IPS-18c (cell line): Measurements from ENCODE around the gene NRG2.

Experiments
- H3K4me3 ChIP-seq: 2 replicates; pipeline ENCODE4 v1.7.0; 2013; ENCODE audit warnings: low read depth, mild to moderate bottlenecking, low read length, moderate library complexity; ENCODE audit not compliant: insufficient read depth
- H3K9me3 ChIP-seq: one replicate; pipeline ENCODE4 v1.6.1; 2013; ENCODE audit warnings: mild to moderate bottlenecking, low read length, moderate library complexity; ENCODE audit not compliant: control insufficient read depth, insufficient read depth

Gene NRG2

GRCh38 chr5:140042643-140043507 is at the start of gene NRG2:
NRG2 (minus strand) TSS chr5:140043299.
- Histone ChIP-seq H3K4me3 (peak within 1 kb of the TSS; percentile 64), H3K9me3 (peaks cover 3% of the 10 kb centered on the region)

GRCh38 chr5:140090251-140090650 is 47.2 kb upstream of the NRG2 start:
- Histone ChIP-seq H3K9me3 (no peaks in the 10 kb centered on the region), H3K4me3 (no peak overlapping the region)

GRCh38 chr5:140084541-140084940 is 41.4 kb upstream of the NRG2 start:
- Histone ChIP-seq H3K9me3 (no peaks in the 10 kb centered on the region), H3K4me3 (no peak overlapping the region)

- no peak overlapping the region for H3K4me3 ChIP-seq
Observed at GRCh38 chr5:140083650-140084049, 40.6 kb upstream of the NRG2 start.

GRCh38 chr5:140083120-140083519 is 40.0 kb upstream of the NRG2 start:
- H3K9me3 ChIP-seq: no peaks in the 10 kb centered on the region
- no peak overlapping the region for H3K4me3 ChIP-seq

More at GRCh38 chr5:140083650-140084049, 40.6 kb upstream of the NRG2 start:
- H3K9me3 ChIP-seq: no peaks in the 10 kb centered on the region

GRCh38 chr5:140076788-140077187 is 33.7 kb upstream of the NRG2 start:
- Histone ChIP-seq H3K4me3 (no peak overlapping the region), H3K9me3 (no peaks in the 10 kb centered on the region)

- no peak overlapping the region for H3K4me3 ChIP-seq
- H3K9me3 ChIP-seq: no peaks in the 10 kb centered on the region
Observed at GRCh38 chr5:140076142-140076541, 33.0 kb upstream of the NRG2 start.

- Histone ChIP-seq H3K4me3 (no peak overlapping the region), H3K9me3 (no peaks in the 10 kb centered on the region)
Observed at GRCh38 chr5:140075371-140075770, 32.3 kb upstream of the NRG2 start.

- Histone ChIP-seq H3K4me3 (no peak overlapping the region), H3K9me3 (no peaks in the 10 kb centered on the region)
Observed at GRCh38 chr5:140073296-140073695, 30.2 kb upstream of the NRG2 start.

GRCh38 chr5:140072812-140073211 is 29.7 kb upstream of the NRG2 start:
- Histone ChIP-seq H3K4me3 (no peak overlapping the region), H3K9me3 (no peaks in the 10 kb centered on the region)

GRCh38 chr5:140060816-140061215 is 17.7 kb upstream of the NRG2 start:
- Histone ChIP-seq H3K9me3 (no peaks in the 10 kb centered on the region), H3K4me3 (no peak overlapping the region)

- no peaks in the 10 kb centered on the region for H3K9me3 ChIP-seq
- H3K4me3 ChIP-seq: no peak overlapping the region
Observed at GRCh38 chr5:140058212-140058932, 15.3 kb upstream of the NRG2 start.

GRCh38 chr5:140056880-140057279 is 13.8 kb upstream of the NRG2 start:
- no peak overlapping the region for H3K4me3 ChIP-seq
- no peaks in the 10 kb centered on the region for H3K9me3 ChIP-seq

GRCh38 chr5:140055152-140055551 is 12.1 kb upstream of the NRG2 start:
- Histone ChIP-seq H3K9me3 (no peaks in the 10 kb centered on the region), H3K4me3 (no peak overlapping the region)

- Histone ChIP-seq H3K9me3 (no peaks in the 10 kb centered on the region), H3K4me3 (no peak overlapping the region)
Observed at GRCh38 chr5:140054086-140054689, 11.1 kb upstream of the NRG2 start.

- no peaks in the 10 kb centered on the region for H3K9me3 ChIP-seq
Observed at GRCh38 chr5:140051950-140052349, 8.9 kb upstream of the NRG2 start.

GRCh38 chr5:140049713-140050112 is 6.6 kb upstream of the NRG2 start:
- H3K9me3 ChIP-seq: no peaks in the 10 kb centered on the region
- no peak overlapping the region for H3K4me3 ChIP-seq

More at GRCh38 chr5:140051950-140052349, 8.9 kb upstream of the NRG2 start:
- no peak overlapping the region for H3K4me3 ChIP-seq

- H3K4me3 ChIP-seq: no peak overlapping the region
- no peaks in the 10 kb centered on the region for H3K9me3 ChIP-seq
Observed at GRCh38 chr5:140049205-140049604, 6.1 kb upstream of the NRG2 start.
